Retina (tissue), 1 donor: ENCODE data around the gene HEATR5A.
A peak's percentile ranks its signal among the peaks of the same experiment; 100 is the strongest.
"Not testable (repeated sequence)": the region's sequence is repeated elsewhere in the genome, so short reads cannot be mapped to it uniquely, and the experiment has no call there.

ENCODE experiments used
- DNase-seq: peaks from one replicate; pipeline ENCODE4 v3.0.0-alpha.2; 2016

Gene HEATR5A

GRCh38 chr14:31420319-31421111, at the start of gene HEATR5A:
Gene HEATR5A, minus strand, starts transcription at chr14:31420550. Its CDS starts 17,575 bp downstream, at chr14:31402975.
- peak; percentile 95 for DNase-seq

- DNase-seq = no peak
Observed at GRCh38 chr14:31466554-31466953, 46.2 kb upstream of the HEATR5A start.

GRCh38 chr14:31465111-31465510, 44.8 kb upstream of the HEATR5A start:
- DNase-seq = no peak

- not testable (repeated sequence) for DNase-seq
Observed at GRCh38 chr14:31462450-31462849, 42.1 kb upstream of the HEATR5A start.

GRCh38 chr14:31461545-31461944, 41.2 kb upstream of the HEATR5A start:
- no peak for DNase-seq

- peak; percentile 14 for DNase-seq
Observed at GRCh38 chr14:31457665-31458659, 37.6 kb upstream of the HEATR5A start.

GRCh38 chr14:31456841-31457664, 36.7 kb upstream of the HEATR5A start, which contains the start of gene DTD2:
Gene DTD2, minus strand, starts transcription at chr14:31457506. Its CDS starts 113 bp downstream, at chr14:31457393.
- DNase-seq = peak; percentile 97

GRCh38 chr14:31449971-31450610, 29.7 kb upstream of the HEATR5A start:
- no peak for DNase-seq

- no peak for DNase-seq
Observed at GRCh38 chr14:31449136-31449535, 28.8 kb upstream of the HEATR5A start.

GRCh38 chr14:31445703-31446102, 25.4 kb upstream of the HEATR5A start:
- no peak for DNase-seq

- DNase-seq = no peak
Observed at GRCh38 chr14:31442284-31442683, 21.9 kb upstream of the HEATR5A start.

GRCh38 chr14:31441273-31442111, 21.1 kb upstream of the HEATR5A start:
- DNase-seq = no peak

GRCh38 chr14:31440280-31440679, 19.9 kb upstream of the HEATR5A start:
- no peak for DNase-seq

- no peak for DNase-seq
Observed at GRCh38 chr14:31439561-31439960, 19.2 kb upstream of the HEATR5A start.

GRCh38 chr14:31437045-31437691, 16.8 kb upstream of the HEATR5A start:
- not testable (repeated sequence) for DNase-seq

- no peak for DNase-seq
Observed at GRCh38 chr14:31435276-31435675, 14.9 kb upstream of the HEATR5A start.

- DNase-seq = no peak
Observed at GRCh38 chr14:31430634-31431264, 10.4 kb upstream of the HEATR5A start.

GRCh38 chr14:31429791-31430190, 9.4 kb upstream of the HEATR5A start:
- DNase-seq = no peak

- no peak for DNase-seq
Observed at GRCh38 chr14:31428011-31428410, 7.7 kb upstream of the HEATR5A start.

- no peak for DNase-seq
Observed at GRCh38 chr14:31426663-31427062, 6.3 kb upstream of the HEATR5A start.
